IMR-90 (cell line): ENCODE data around the gene USP35. TPM values are rescaled to one million over a fixed set of nuclear protein-coding genes. Genes with fewer than 3 reads are reported as not detected.

Source experiments
- ATAC-seq: fragments of 200-7000 bp; cut with Tn5 transposase; 2 replicates; pipeline ENCODE4 v1.9.1; 2020; ENCODE audit warnings: low read depth, mild to moderate bottlenecking, moderate library complexity
- BruUV-seq: library from RNA; stranded (reverse); fragments of 400-500 nt; replicated peaks from 2 replicates; lab custom pipeline; 2021; lab: Mats Ljungman, UMichigan
- CTCF ChIA-PET: fragments of 300-600 bp; formaldehyde crosslinking; extraction: SDS; loops from one replicate; lab custom pipeline; 2021; ENCODE audit warnings: antibody characterized with exemption; lab: Yijun Ruan, JAX
- POLR2A ChIA-PET: fragments of 300-600 bp; sonication (Branson Sonifier 250); formaldehyde crosslinking; loops from one replicate; lab custom pipeline; 2022; ENCODE audit warnings: antibody characterized with exemption; ENCODE audit not compliant: unreplicated experiment; lab: Charles Lee
- DNase-seq: peaks from one replicate; pipeline ENCODE4 v3.0.0; 2013
- H2AFZ ChIP-seq: replicated peaks from 2 replicates; pipeline ENCODE3; 2013; ENCODE audit warnings: low read length, mild to moderate bottlenecking; ENCODE audit not compliant: poor library complexity
- H2AK5ac ChIP-seq: 2 replicates; pipeline ENCODE4 v1.6.1; 2013; ENCODE audit warnings: low read depth, low read length, inconsistent platforms
- H2AK9ac ChIP-seq: replicated peaks from 2 replicates; pipeline ENCODE3; 2013; ENCODE audit warnings: mild to moderate bottlenecking, low read depth, low read length, moderate library complexity; ENCODE audit not compliant: poor library complexity
- H2BK120ac ChIP-seq: 2 replicates; pipeline ENCODE4 v1.6.1; 2013; ENCODE audit warnings: low read depth, low read length, inconsistent platforms
- H2BK15ac ChIP-seq: 3 replicates; pipeline ENCODE4 v1.6.1; 2013; ENCODE audit warnings: low read depth, low read length, inconsistent platforms
- H2BK20ac ChIP-seq: 2 replicates; pipeline ENCODE4 v1.6.1; 2013; ENCODE audit warnings: low read depth, mild to moderate bottlenecking, inconsistent platforms, low read length, moderate library complexity
- H2BK5ac ChIP-seq: 2 replicates; pipeline ENCODE4 v1.6.1; 2013; ENCODE audit warnings: mild to moderate bottlenecking, low read depth, low read length, inconsistent platforms; ENCODE audit not compliant: poor library complexity, severe bottlenecking
- H3K14ac ChIP-seq: replicated peaks from 2 replicates; pipeline ENCODE4 v1.6.1; 2013; ENCODE audit warnings: low read depth, low read length, inconsistent platforms
- H3K18ac ChIP-seq: 2 replicates; pipeline ENCODE4 v1.6.1; 2013; ENCODE audit warnings: low read depth, low read length, control low read depth
- H3K23ac ChIP-seq: 2 replicates; pipeline ENCODE4 v1.6.1; 2013; ENCODE audit warnings: low read depth, low read length, inconsistent platforms
- H3K27ac ChIP-seq: 2 replicates; pipeline ENCODE4 v1.5.1; 2013; ENCODE audit warnings: mild to moderate bottlenecking, control low read depth, low read length; ENCODE audit not compliant: insufficient read depth
- H3K27me3 ChIP-seq: 2 replicates; pipeline ENCODE4 v1.6.1; 2013; ENCODE audit warnings: low read length; ENCODE audit not compliant: control insufficient read depth, insufficient read depth
- H3K36me3 ChIP-seq: 2 replicates; pipeline ENCODE4 v1.6.1; 2013; ENCODE audit warnings: low read length, mixed read lengths; ENCODE audit not compliant: control insufficient read depth, insufficient read depth
- H3K4ac ChIP-seq: 2 replicates; pipeline ENCODE4 v1.6.1; 2013; ENCODE audit warnings: low read depth, low read length, inconsistent platforms
- H3K4me1 ChIP-seq: 2 replicates; pipeline ENCODE4 v1.6.1; 2013; ENCODE audit warnings: low read length, mixed read lengths; ENCODE audit not compliant: control insufficient read depth, insufficient read depth
- H3K4me2 ChIP-seq: 2 replicates; pipeline ENCODE4 v1.6.1; 2013; ENCODE audit warnings: low read depth, mild to moderate bottlenecking, control low read depth, low read length, moderate library complexity
- H3K4me3 ChIP-seq: 2 replicates; pipeline ENCODE4 v1.5.1; 2013; ENCODE audit warnings: low read depth, mild to moderate bottlenecking, control low read depth, low read length, moderate library complexity; ENCODE audit not compliant: insufficient read depth
- H3K56ac ChIP-seq: 2 replicates; pipeline ENCODE4 v1.6.1; 2013; ENCODE audit warnings: low read length, inconsistent platforms; ENCODE audit not compliant: insufficient read depth; ENCODE audit errors: extremely low read depth
- H3K79me1 ChIP-seq, 2 experiments: 2 replicates each; pipeline ENCODE4 v1.6.1; 2013; ENCODE audit warnings: low read length in 2 of 2, inconsistent platforms in 1 of 2, low read depth in 1 of 2
- H3K9ac ChIP-seq: 2 replicates; pipeline ENCODE4 v1.6.1; 2013; ENCODE audit warnings: low read depth, low read length, control low read depth
- H3K9me1 ChIP-seq: 2 replicates; pipeline ENCODE4 v1.6.1; 2013; ENCODE audit warnings: low read length, inconsistent platforms; ENCODE audit not compliant: insufficient read depth
- H3K9me3 ChIP-seq: 2 replicates; pipeline ENCODE4 v1.6.1; 2013; ENCODE audit warnings: low read length; ENCODE audit not compliant: control insufficient read depth, insufficient read depth
- H4K20me1 ChIP-seq: 2 replicates; pipeline ENCODE4 v1.6.1; 2013; ENCODE audit warnings: low read length, inconsistent platforms; ENCODE audit not compliant: insufficient read depth
- H4K5ac ChIP-seq: 2 replicates; pipeline ENCODE4 v1.6.1; 2013; ENCODE audit warnings: mild to moderate bottlenecking, low read depth, low read length, control low read depth
- H4K8ac ChIP-seq, 2 experiments: 2 replicates each; pipeline ENCODE4 v1.6.1; 2013; ENCODE audit warnings: low read depth in 2 of 2, low read length in 2 of 2, control low read depth in 1 of 2, inconsistent platforms in 1 of 2
- H4K91ac ChIP-seq: 2 replicates; pipeline ENCODE4 v1.6.1; 2013; ENCODE audit warnings: low read depth, low read length, inconsistent platforms; ENCODE audit not compliant: insufficient read depth
- BHLHE40 ChIP-seq: fragments of 150-350 bp; IDR thresholded peaks from 2 replicates; pipeline ENCODE4 v1.6.1; 2016; ENCODE audit warnings: mild to moderate bottlenecking, low read depth, low read length
- CEBPB ChIP-seq: IDR thresholded peaks from 2 replicates; pipeline ENCODE4 v1.6.1; 2012; ENCODE audit warnings: low read depth, low read length, improper control_type of control experiment
- CHD1 ChIP-seq: IDR thresholded peaks from 2 replicates; pipeline ENCODE4 v1.6.1; 2012; ENCODE audit warnings: low read depth, low read length, improper control_type of control experiment
- RFX5 ChIP-seq: IDR thresholded peaks from 2 replicates; pipeline ENCODE4 v1.8.0; 2012; ENCODE audit warnings: low read depth, mild to moderate bottlenecking, low read length, moderate library complexity
- WGBS, 2 experiments: methylation state at CpG; one replicate each; pipeline versions ENCODE4 v1.1.5 to v1.1.7; 2013; ENCODE audit warnings: missing lambda C conversion rate in 2 of 2; ENCODE audit not compliant: insufficient read length in 1 of 2; ENCODE audit errors: extremely low coverage in 2 of 2; 5-methylcytosine and 5-hydroxymethylcytosine counted together
- dilution Hi-C: fragments of 300-500 bp; cut with HindIII; formaldehyde crosslinking; loops from one replicate; pipeline ENCODE4 v1.14.3; 2018; ENCODE audit warnings: low sequenced_read_pairs; ENCODE audit not compliant: unreplicated experiment
- in situ Hi-C: fragments of 300-500 bp; cut with MboI; formaldehyde crosslinking; loops from 3 replicates; pipeline ENCODE4 v1.14.3; 2019; ENCODE audit warnings: low sequenced_read_pairs, inconsistent platforms, mixed read lengths
- intact Hi-C: fragments of 100-400 bp; cut with micrococcal nuclease; formaldehyde crosslinking; loops from 2 replicates; pipeline ENCODE4 v1.10.0; 2022
- polyA plus RNA-seq, 3 experiments: library from polyadenylated mRNA; depleted of rRNA; stranded (reverse); fragments of >200 nt; gene quantifications; 2 replicates each; pipeline ENCODE4 v1.2.3, GENCODE V29; 2012; ENCODE audit warnings: low replicate concordance in 1 of 3
- total RNA-seq: library from RNA; depleted of rRNA; stranded (reverse); fragments of >200 nt; gene quantifications from 2 replicates; pipeline ENCODE4 v1.2.3, GENCODE V29; 2012

USP35 gene
- total and polyA plus RNA-seq, 2 of the 4 experiments (the other 2 are of a cell fraction) = 2.7 to 11.3 TPM

DNA sequence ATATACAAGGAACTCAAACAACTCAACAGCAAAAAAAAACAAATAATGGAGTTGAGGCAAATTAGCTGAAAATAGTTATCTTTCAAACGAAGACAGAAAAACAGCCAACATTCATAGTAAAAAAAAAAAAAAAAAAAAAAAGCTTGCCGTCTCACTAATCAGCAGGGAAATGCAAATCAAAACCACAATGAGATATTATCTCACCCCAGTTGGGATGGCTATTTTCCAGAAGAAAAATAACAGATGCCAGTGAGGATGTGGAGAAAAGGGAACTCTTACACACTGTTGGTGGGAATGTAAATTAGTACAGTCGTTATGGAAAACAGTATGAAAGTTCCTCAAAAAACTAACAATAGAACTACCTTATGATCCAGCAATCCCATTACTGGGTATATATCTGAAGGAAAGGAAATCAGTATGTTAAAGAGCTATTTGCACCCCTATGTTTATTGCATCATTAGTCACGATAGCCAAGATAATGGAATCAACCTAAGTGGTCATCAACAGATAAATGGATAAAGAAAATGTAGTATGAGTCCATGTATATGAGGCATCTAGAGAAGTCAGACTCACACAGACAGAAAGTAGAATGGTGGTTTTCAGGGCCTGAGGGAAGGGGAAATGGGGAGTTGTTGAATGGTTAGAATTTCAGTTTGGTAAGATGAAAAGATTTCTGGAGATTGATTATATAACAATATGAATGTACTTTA lies 56.0 kb downstream of the USP35 start:
- Histone ChIP-seq H4K8ac (no peak overlapping the region), H2AK5ac (no peak overlapping the region), H3K27ac (no peak overlapping the region), H3K4ac (no peak overlapping the region), H2BK15ac (no peak overlapping the region), H3K9me3 (0 out of 2 replicates have a peak, but pooled peaks cover 5% of the 10 kb centered on the region), H4K5ac (no peak overlapping the region), H3K9ac (no peak overlapping the region), H2AK9ac (no peak overlapping the region), H2AFZ (no peak overlapping the region), H4K20me1 (peaks cover under 1% of the 10 kb centered on the region; the same call in 1 of the 2 replicates), H3K4me3 (no peak overlapping the region), H4K91ac (no peak overlapping the region), H3K9me1 (no peaks in the 10 kb centered on the region), H3K23ac (no peak overlapping the region), H2BK5ac (no peak overlapping the region), H3K36me3 (peaks cover 3% of the 10 kb centered on the region; the same call in 1 of the 2 replicates), H3K4me1 (no peaks in the 10 kb centered on the region), H2BK120ac (no peak overlapping the region), H3K4me2 (no peak overlapping the region), H3K56ac (no peak overlapping the region), H2BK20ac (no peak overlapping the region), H3K18ac (no peak overlapping the region), H3K27me3 (no peaks in the 10 kb centered on the region), H3K79me1 (peaks cover 0 to 4% of the 10 kb centered on the region in 2 experiments; a peak in 1 of 4 replicates), H3K14ac (no peak overlapping the region)
- intact Hi-C loops (no loop called here), dilution Hi-C loops (no loop called here), in situ Hi-C loops (no loop called here)
- no TSS peak for BruUV-seq
- TF ChIP-seq BHLHE40 (no peak), CHD1 (no peak), RFX5 (no peak), CEBPB (peak; percentile 31)
- POLR2A ChIA-PET = no interaction called here
- ATAC-seq (no peak), DNase-seq (no peak)
- CTCF ChIA-PET = no interaction called here
- WGBS, 2 experiments = no CpG with 5 or more reads among the region's 4 CpGs
